Measurements from ENCODE around the gene LMCD1. TPM values are rescaled to one million over a fixed set of nuclear protein-coding genes. Genes with fewer than 3 reads are reported as not detected.

Gene LMCD1
- total and polyA plus RNA-seq, 2 of the 8 experiments (the other 6 are each of a cell fraction or from before 2014, with no cell fraction given): 12.3 to 26.5 TPM

DNA sequence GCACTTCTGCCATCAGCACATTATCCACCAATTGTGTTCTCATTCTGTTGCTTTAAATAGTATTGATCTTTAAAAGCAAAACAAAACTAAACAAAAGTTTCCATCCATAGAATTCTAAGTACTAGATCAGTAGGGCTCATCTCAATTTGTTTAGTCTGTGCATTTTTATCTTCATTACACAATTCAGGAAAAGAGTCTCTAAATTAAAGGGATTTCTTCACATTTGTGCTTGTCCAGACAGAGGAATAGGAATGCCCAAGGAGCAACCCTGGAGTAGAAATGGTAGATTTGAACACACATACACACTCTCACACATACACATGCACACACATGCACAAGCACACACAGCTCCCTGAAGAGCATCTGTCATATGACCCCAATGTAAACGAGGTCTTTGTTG lies 21.4 kb downstream of the LMCD1 start:
- Histone ChIP-seq H4K91ac (replicated peaks; ENCODE audit: insufficient read length, low read length) (no peak overlapping the region), H3K79me2 (ENCODE audit: control insufficient read depth in 1 of 2, insufficient read depth in 2 of 2, low read length in 2 of 2) (no peaks in the 10 kb centered on the region), H3K27ac (ENCODE audit: low read depth, low read length) (no peak overlapping the region), H4K8ac (ENCODE audit: extremely low read depth, insufficient read depth, low read length) (no peak overlapping the region), H3K4me1 (replicated peaks in 1 of 4; ENCODE audit: control insufficient read depth in 3 of 4, insufficient read depth in 4 of 4, low read length in 3 of 4) (peaks cover 0 to 10% (median 4%) of the 10 kb centered on the region in 4 experiments; a peak in 3 of 7 replicates), H3K9me3 (ENCODE audit: insufficient read depth in 2 of 2, low read depth in 1 of 2, low read length in 1 of 2) (no peaks in the 10 kb centered on the region; a peak in 1 of 4 replicates), H3K23me2 (ENCODE audit: low read depth, low read length) (no peaks in the 10 kb centered on the region), H3K23ac (ENCODE audit: insufficient read length) (no peak overlapping the region), H2AK5ac (ENCODE audit: low read depth, low read length) (no peak overlapping the region), H2BK15ac (ENCODE audit: low read length) (no peak overlapping the region), H2AFZ (ENCODE audit: low read length) (no peak overlapping the region), H2BK120ac (replicated peaks; ENCODE audit: low read depth, low read length) (no peak overlapping the region), H2BK20ac (ENCODE audit: low read length) (no peak overlapping the region), H3K18ac (ENCODE audit: extremely low read depth, low read length) (no peak overlapping the region), H3K56ac (replicated peaks; ENCODE audit: insufficient read length, low read depth, low read length) (no peak overlapping the region), H3K79me1 (ENCODE audit: low read depth, low read length) (no peaks in the 10 kb centered on the region; the same call in 1 of the 2 replicates), H3K4ac (replicated peaks; ENCODE audit: insufficient read length, low read depth, low read length) (no peak overlapping the region), H3K14ac (ENCODE audit: insufficient read length) (no peak overlapping the region), H3K4me2 (ENCODE audit: insufficient read depth in 1 of 2, low read depth in 2 of 2, low read length in 2 of 2) (no peak overlapping the region), H2BK12ac (ENCODE audit: low read depth, low read length) (no peak overlapping the region), H3K9ac (replicated peaks in 1 of 4; ENCODE audit: extremely low read depth in 1 of 4, low read depth in 3 of 4, low read length in 3 of 4) (no peak overlapping the region), H3K4me3 (ENCODE audit: extremely low read depth in 1 of 4, insufficient read depth in 2 of 4, low read depth in 3 of 4, low read length in 4 of 4) (no peak overlapping the region), H4K20me1 (replicated peaks in 1 of 2; ENCODE audit: control insufficient read depth in 1 of 2, insufficient read depth in 2 of 2, low read length in 2 of 2) (no peaks in the 10 kb centered on the region), H3K27me3 (replicated peaks in 1 of 4; ENCODE audit: control insufficient read depth in 3 of 4, extremely low read depth in 1 of 4, insufficient read depth in 3 of 4, low read length in 3 of 4) (no peaks in the 10 kb centered on the region), H3K36me3 (ENCODE audit: control insufficient read depth in 2 of 4, insufficient read depth in 4 of 4, low read length in 3 of 4) (0 out of 8 replicates have a peak, but pooled peaks cover 0 to 2% (median 0%) of the 10 kb centered on the region in 4 experiments), H4K5ac (ENCODE audit: insufficient read length, low read depth, low read length) (no peak overlapping the region), H2BK5ac (ENCODE audit: low read depth, low read length) (no peak overlapping the region)
- no peak for DNase-seq (ENCODE audit: low read depth in 1 of 2, low spot score in 2 of 2)
- CTCF ChIA-PET (ENCODE audit: partially characterized antibody): interaction anchor here (2.3 kb wide), 1 partner anchor 18 kb away, joined by 9 read pairs; no protein-coding TSS in a partner anchor
- no peak for FAIRE-seq
- POLR2A ChIA-PET (ENCODE audit: partially characterized antibody): no interaction called here
- 80% methylated on average over 1 of the region's 1 CpG; no CpG with 5 or more reads in 1 of the 2 experiments for WGBS, 2 experiments (ENCODE audit: extremely low coverage in 1 of 2, insufficient coverage in 1 of 2, insufficient read length in 1 of 2, insufficient replicate concordance in 2 of 2, low coverage in 1 of 2, low lambda C conversion rate in 2 of 2, missing lambda C conversion rate in 1 of 2)
- TF ChIP-seq YY1 (IDR thresholded peaks at IDR 0.05; ENCODE audit: low read depth, low read length) (no peak), RAD21 (IDR thresholded peaks at IDR 0.05 in 1 of 2, conservative IDR thresholded peaks at IDR 0.05 in 1 of 2; ENCODE audit: low read depth in 2 of 2, low read length in 2 of 2) (no peak), SP1 (IDR thresholded peaks at IDR 0.05; ENCODE audit: low read depth, low read length) (no peak), KDM4A (IDR thresholded peaks at IDR 0.05; ENCODE audit: low read depth, low read length, severe bottlenecking) (no peak), SIN3A (conservative IDR thresholded peaks at IDR 0.05 in 1 of 2, IDR thresholded peaks at IDR 0.05 in 1 of 2; ENCODE audit: low read depth in 1 of 2, low read length in 2 of 2) (no peak), TEAD4 (IDR thresholded peaks at IDR 0.05; ENCODE audit: low read depth, low read length) (no peak), KDM1A (IDR thresholded peaks at IDR 0.05; ENCODE audit: borderline replicate concordance, low read length) (no peak), CBX5 (IDR thresholded peaks at IDR 0.05; ENCODE audit: low read depth, low read length) (no peak), EZH2 (IDR thresholded peaks at IDR 0.05; ENCODE audit: low read depth, low read length, severe bottlenecking) (no peak), POU5F1 (IDR thresholded peaks at IDR 0.05; ENCODE audit: low read depth, low read length) (no peak), EGR1 (IDR thresholded peaks at IDR 0.05; ENCODE audit: borderline replicate concordance, low read depth, low read length) (no peak)
- TF ChIP-seq, protein P1, sequence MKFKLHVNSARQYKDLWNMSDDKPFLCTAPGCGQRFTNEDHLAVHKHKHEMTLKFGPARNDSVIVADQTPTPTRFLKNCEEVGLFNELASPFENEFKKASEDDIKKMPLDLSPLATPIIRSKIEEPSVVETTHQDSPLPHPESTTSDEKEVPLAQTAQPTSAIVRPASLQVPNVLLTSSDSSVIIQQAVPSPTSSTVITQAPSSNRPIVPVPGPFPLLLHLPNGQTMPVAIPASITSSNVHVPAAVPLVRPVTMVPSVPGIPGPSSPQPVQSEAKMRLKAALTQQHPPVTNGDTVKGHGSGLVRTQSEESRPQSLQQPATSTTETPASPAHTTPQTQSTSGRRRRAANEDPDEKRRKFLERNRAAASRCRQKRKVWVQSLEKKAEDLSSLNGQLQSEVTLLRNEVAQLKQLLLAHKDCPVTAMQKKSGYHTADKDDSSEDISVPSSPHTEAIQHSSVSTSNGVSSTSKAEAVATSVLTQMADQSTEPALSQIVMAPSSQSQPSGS (IDR thresholded peaks at IDR 0.05; ENCODE audit: low read length): no peak

Data from H1 (cell line).